GM18873 (cell line): ENCODE results near the gene SKIC8.
A peak's percentile ranks its signal among the peaks of the same experiment; 100 is the strongest.

Experiments used
- ATAC-seq: cut with Tn5 transposase; IDR thresholded peaks from one replicate; pipeline ENCODE4 v1.9.1; 2021; ENCODE audit warnings: mild to moderate bottlenecking, moderate library complexity, moderate number of reproducible peaks; ENCODE audit not compliant: unreplicated experiment, low FRiP score

The SKIC8 gene

GRCh38 chr15:78299101-78299930 lies at the start of gene SKIC8:
SKIC8 (minus strand) TSS chr15:78299609; CDS start chr15:78295686, 3,923 bp downstream.
- ATAC-seq = peak; percentile 65

GRCh38 chr15:78347586-78348543 lies 48.5 kb upstream of the SKIC8 start:
- no peak for ATAC-seq

- ATAC-seq = no peak
Measured at GRCh38 chr15:78345396-78346125, 46.2 kb upstream of the SKIC8 start.

GRCh38 chr15:78343276-78344060 lies 44.1 kb upstream of the SKIC8 start:
- no peak for ATAC-seq

GRCh38 chr15:78342021-78342420 lies 42.6 kb upstream of the SKIC8 start:
- no peak for ATAC-seq

DNA sequence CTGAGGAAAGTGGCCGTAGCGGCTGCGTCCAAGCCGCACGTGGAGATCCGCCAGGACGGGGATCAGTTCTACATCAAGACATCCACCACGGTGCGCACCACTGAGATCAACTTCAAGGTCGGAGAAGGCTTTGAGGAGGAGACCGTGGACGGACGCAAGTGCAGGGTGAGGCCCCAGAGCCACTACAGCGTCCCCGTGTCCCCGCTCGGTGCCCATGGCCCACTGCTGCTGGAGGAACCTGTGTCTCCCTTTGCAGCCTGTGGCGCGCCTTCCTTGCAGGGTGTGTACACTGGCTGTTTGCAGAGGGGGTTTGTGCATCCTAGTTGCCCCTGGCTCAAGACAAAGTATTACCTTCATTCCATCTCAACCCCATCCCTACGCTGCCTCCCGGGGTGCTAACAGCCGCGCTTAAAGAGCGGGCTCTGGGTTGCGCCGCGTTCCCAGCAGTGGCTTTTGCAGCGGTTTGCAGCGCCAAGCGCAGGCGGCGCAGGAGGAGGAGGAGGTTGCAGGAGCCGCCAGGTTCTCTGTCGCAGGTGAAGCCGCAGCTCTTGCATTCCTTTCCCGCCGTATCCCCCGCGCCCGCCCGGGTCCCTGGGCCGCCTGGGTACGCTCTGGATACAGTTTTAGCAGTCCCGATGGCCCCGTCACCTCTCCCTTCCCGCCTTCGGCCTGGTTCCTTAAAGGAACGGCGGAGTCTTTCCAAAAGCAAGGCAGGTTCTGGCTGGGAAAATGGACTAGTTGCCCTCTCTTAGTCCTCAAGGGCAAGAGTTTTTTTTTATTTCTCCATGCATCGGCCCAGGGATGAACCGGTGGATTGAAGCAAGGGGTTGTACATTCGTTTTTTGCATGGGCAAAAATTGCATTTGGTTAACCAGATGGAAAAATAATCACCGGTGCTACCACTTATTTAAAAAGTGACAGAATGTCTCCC lies 41.9 kb upstream of the SKIC8 start:
- ATAC-seq = no peak

DNA sequence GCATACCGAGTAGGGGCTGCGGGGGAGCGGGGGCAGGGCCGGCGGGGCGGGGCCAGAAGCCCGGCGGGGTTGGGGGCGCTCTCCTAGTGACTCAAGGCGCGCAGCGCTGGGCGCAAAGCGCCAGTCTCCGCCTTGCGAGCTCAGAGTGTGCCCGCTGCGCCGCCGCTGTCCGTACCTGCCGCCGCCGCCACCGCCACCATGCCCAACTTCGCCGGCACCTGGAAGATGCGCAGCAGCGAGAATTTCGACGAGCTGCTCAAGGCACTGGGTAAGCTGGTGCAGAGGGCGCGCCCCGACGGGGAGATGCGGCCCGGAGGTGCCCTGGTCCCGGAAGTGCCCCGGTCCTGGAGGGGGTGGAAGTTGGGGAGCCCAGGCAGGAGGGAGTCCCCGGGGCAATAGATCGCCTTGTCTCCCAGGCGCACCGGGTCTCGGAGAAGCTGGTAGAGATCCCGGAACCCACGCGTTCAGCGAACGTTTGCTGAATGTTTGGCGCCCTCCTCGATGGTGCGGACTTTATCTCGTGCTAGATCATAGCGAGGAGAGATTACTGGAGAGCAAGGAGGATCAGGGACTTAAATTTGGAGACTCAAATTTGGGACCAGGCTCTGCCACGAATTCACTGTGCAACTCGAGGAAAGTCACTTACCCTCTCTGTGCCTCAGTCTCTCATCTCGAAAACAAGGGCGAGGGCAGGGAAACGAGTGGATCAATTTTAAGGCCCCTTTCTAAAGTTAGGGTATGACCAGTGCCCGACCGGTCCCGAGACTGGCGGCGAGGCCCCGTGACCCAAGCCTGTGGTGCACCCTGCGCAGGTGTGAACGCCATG lies 41.0 kb upstream of the SKIC8 start, which contains the start of gene CRABP1:
TSS of gene CRABP1 (plus strand) at position 123 of the 826 bp plus-strand sequence. CDS start at position 199, 76 bp downstream.
- ATAC-seq = no peak

DNA sequence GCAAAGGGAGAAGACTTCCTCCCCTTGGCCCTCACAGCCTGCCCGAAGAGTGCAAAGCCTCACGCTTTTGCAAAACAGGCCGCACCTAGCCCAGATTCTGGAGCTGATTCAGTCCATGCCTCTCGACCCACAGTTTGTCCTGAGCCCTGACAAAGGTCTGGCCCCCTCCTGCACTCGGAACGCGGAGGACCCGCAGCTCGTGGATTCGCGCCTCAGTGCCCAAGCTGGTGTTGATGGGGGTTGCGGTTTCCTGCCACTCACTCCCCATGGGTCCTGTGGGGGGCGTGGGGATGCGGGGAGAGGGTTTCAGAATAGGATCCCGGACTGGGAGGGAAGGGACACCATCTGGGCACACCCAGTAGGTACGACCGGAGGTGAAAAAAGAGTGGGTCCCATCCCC lies 40.1 kb upstream of the SKIC8 start:
- no peak for ATAC-seq

DNA sequence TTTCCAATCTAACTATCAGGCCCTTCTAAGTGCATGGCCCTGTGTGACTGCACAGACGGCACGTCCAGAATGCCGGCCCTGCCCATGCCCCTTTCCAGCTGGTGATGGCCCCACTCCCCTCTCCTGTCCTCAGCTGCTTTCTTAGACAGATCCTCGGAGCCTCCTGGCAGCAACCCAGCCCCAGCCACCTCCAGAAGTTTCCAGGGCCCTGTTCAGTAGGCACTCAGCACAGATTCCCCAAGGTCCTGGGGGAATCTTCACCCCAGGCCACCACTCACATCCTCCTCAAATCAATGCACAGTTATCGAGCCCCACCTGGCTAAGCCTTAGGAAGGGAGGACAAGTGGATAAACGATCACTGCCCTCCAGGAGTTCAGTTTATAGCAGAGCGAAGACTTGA lies 39.4 kb upstream of the SKIC8 start:
- ATAC-seq = no peak

- ATAC-seq = no peak
Measured at GRCh38 chr15:78335985-78336384, 36.6 kb upstream of the SKIC8 start.

- no peak for ATAC-seq
Measured at GRCh38 chr15:78334845-78335244, 35.4 kb upstream of the SKIC8 start.

GRCh38 chr15:78329625-78330024 lies 30.2 kb upstream of the SKIC8 start:
- no peak for ATAC-seq

- ATAC-seq = no peak
Measured at GRCh38 chr15:78327466-78327865, 28.1 kb upstream of the SKIC8 start.

- no peak for ATAC-seq
Measured at GRCh38 chr15:78325092-78325843, 25.9 kb upstream of the SKIC8 start.

DNA sequence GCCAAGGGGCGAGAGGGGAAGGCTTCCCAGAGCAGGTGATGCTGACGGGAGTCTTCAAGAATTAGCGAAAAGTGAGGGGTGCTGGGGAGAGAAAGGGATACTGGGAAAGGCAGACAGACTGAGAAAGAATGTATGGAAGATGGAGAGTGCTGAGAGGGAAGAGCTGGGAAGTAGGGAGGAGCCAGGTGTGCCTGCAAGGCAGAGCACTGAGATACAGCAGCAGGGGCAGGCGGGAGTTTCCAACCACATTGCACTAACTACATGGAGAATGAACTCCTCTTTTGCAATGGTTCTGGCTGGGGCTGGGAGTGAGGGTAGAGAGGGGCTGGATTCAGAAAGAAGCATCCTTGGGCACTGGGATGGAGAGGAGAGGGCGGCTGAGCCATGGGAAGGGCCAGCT lies 24.7 kb upstream of the SKIC8 start:
- no peak for ATAC-seq

DNA sequence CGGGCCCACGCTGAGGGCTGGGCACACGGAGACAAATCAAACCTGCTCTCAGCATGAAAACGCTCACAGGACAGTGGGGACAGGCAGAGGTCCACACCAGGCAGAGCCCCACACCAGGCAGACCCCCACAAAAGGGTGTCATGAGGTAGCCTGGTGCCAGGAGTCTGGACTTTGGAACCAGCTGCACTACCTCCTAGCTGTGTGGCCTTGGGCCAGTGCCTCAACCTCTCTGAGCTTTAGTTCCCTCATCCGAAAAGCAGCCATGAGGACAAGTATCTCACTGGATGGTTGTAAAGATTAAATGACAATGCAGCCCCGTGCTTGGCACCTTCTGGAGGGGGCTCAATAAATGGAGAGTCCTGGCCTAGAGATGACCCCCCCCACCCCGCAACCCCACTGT lies 24.3 kb upstream of the SKIC8 start:
- ATAC-seq = no peak
